NT2/D1 (cell line): ENCODE data around the gene NBPF8.
"Not testable (repeated sequence)": the region's sequence is repeated elsewhere in the genome, so short reads cannot be mapped to it uniquely, and the experiment has no call there.

Experiments used
- DNase-seq: peaks from one replicate; pipeline ENCODE4 v3.0.0-alpha.2; 2011; ENCODE audit warnings: low read depth, low spot score
- H3K27me3 ChIP-seq: 2 replicates; pipeline ENCODE4 v1.6.0; 2011; ENCODE audit warnings: mild to moderate bottlenecking; ENCODE audit not compliant: insufficient read length, insufficient read depth
- H3K36me3 ChIP-seq: 2 replicates; pipeline ENCODE4 v1.6.1; 2011; ENCODE audit warnings: mild to moderate bottlenecking, low read length, mixed read lengths; ENCODE audit not compliant: insufficient read depth, insufficient read length
- H3K4me1 ChIP-seq: 2 replicates; pipeline ENCODE4 v1.5.1; 2011; ENCODE audit not compliant: insufficient read depth, insufficient read length
- H3K4me3 ChIP-seq: 2 replicates; pipeline ENCODE4 v1.5.1; 2011; ENCODE audit warnings: low read depth; ENCODE audit not compliant: insufficient read length
- H3K9ac ChIP-seq: 2 replicates; pipeline ENCODE4 v1.6.0; 2011; ENCODE audit warnings: low read depth; ENCODE audit not compliant: insufficient read length
- H3K9me3 ChIP-seq: 2 replicates; pipeline ENCODE4 v1.5.1; 2011; ENCODE audit warnings: mild to moderate bottlenecking, low read length; ENCODE audit not compliant: insufficient read depth

NBPF8 gene

GRCh38 chr1:120449124-120449523 lies 34.3 kb downstream of the NBPF8 start:
- H3K36me3 ChIP-seq, H3K4me1 ChIP-seq, DNase-seq, H3K27me3 ChIP-seq, H3K9me3 ChIP-seq, H3K9ac ChIP-seq, H3K4me3 ChIP-seq: not testable (repeated sequence)
